Neural progenitor cell (in vitro differentiated cells): ENCODE results near the gene PRPF4.
"Not testable (repeated sequence)": the region's sequence is repeated elsewhere in the genome, so short reads cannot be mapped to it uniquely, and the experiment has no call there.

Experiments
- EZH2 ChIP-seq: fragments of 200-600 bp; sonication (generic); IDR thresholded peaks from 2 replicates; pipeline ENCODE4 v1.6.1; 2017; ENCODE audit warnings: antibody characterized with exemption, mild to moderate bottlenecking, moderate library complexity
- EZH2phosphoT487 ChIP-seq: fragments of 200-600 bp; sonication (generic); IDR thresholded peaks from 2 replicates; pipeline ENCODE4 v1.6.1; 2017; ENCODE audit warnings: antibody characterized with exemption
- TF ChIP-seq, protein P1 (sequence below): fragments of 200-600 bp; sonication (generic); IDR thresholded peaks from 2 replicates; pipeline ENCODE4 v1.5.1; 2017; ENCODE audit warnings: antibody characterized with exemption, mild to moderate bottlenecking

DNA sequence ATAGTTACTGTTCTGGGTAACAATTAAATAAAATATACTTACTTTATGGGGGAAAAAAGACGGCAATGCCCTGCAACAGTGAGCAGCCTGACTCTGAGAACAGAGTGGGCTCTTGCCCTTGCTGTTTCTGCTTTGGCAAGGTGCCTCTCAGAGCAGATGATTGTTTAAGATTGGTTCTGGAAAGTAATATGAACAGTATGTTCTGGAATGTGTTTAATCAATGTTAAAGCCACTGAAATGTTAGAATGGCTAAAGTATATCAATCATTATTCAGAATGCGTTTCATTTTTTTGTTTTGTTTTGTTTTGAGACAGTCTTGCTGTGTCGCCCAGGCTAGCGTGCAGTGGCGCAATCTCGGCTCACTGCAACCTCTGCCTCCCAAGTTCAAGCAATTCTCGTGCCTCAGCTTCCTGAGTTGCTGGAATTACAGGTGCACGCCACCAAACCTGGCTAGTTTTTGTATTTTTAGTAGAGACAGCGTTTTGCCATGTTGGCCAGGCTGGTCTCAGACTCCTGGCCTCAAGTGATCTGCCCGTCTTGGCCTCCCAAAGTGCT, 39.7 kb upstream of the PRPF4 start:
- TF ChIP-seq, protein P1, sequence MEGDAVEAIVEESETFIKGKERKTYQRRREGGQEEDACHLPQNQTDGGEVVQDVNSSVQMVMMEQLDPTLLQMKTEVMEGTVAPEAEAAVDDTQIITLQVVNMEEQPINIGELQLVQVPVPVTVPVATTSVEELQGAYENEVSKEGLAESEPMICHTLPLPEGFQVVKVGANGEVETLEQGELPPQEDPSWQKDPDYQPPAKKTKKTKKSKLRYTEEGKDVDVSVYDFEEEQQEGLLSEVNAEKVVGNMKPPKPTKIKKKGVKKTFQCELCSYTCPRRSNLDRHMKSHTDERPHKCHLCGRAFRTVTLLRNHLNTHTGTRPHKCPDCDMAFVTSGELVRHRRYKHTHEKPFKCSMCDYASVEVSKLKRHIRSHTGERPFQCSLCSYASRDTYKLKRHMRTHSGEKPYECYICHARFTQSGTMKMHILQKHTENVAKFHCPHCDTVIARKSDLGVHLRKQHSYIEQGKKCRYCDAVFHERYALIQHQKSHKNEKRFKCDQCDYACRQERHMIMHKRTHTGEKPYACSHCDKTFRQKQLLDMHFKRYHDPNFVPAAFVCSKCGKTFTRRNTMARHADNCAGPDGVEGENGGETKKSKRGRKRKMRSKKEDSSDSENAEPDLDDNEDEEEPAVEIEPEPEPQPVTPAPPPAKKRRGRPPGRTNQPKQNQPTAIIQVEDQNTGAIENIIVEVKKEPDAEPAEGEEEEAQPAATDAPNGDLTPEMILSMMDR, result not testable (repeated sequence)
- not testable (repeated sequence) for TF ChIP-seq EZH2, EZH2phosphoT487
